Endometrial microvascular endothelial cells (primary cell): ENCODE measurements around the gene SYNJ2. TPM values are rescaled to one million over a fixed set of nuclear protein-coding genes. Genes with fewer than 3 reads are reported as not detected.

Experiments used
- in situ Hi-C: cut with HindIII; loops from 2 replicates; pipeline ENCODE4 v1.10.0; 2017; ENCODE audit warnings: low sequenced_read_pairs, low pct_unique_long_range_greater_than_20kb; ENCODE audit errors: inconsistent ontology term
- total RNA-seq: library from RNA; depleted of rRNA; stranded (reverse); fragments of >200 nt; gene quantifications from one replicate; pipeline ENCODE4 v1.2.3, GENCODE V29; 2015; ENCODE audit errors: inconsistent ontology term

Gene SYNJ2
- total RNA-seq, 1 donor from 2014 or later: 66.0 TPM

GRCh38 chr6:158078320-158078719, 96.7 kb downstream of the SYNJ2 start:
- in situ Hi-C loops: no loop called here

GRCh38 chr6:158080849-158081656, 99.4 kb downstream of the SYNJ2 start:
- in situ Hi-C loops: no loop called here

- in situ Hi-C loops: no loop called here
Measured at GRCh38 chr6:158081657-158081935, 99.9 kb downstream of the SYNJ2 start.

- in situ Hi-C loops: no loop called here
Measured at GRCh38 chr6:158083455-158084325, 102.0 kb downstream of the SYNJ2 start.

- in situ Hi-C loops: no loop called here
Measured at GRCh38 chr6:158085261-158086053, 103.8 kb downstream of the SYNJ2 start.

GRCh38 chr6:158086054-158086503, 104.4 kb downstream of the SYNJ2 start:
- in situ Hi-C loops: no loop called here

GRCh38 chr6:158086504-158087223, 105.0 kb downstream of the SYNJ2 start:
- in situ Hi-C loops: no loop called here

GRCh38 chr6:158087224-158087867, 105.7 kb downstream of the SYNJ2 start:
- in situ Hi-C loops: no loop called here

- in situ Hi-C loops: no loop called here
Measured at GRCh38 chr6:158092806-158093205, 111.1 kb downstream of the SYNJ2 start.

GRCh38 chr6:158095031-158095430, 113.4 kb downstream of the SYNJ2 start:
- in situ Hi-C loops: no loop called here

- in situ Hi-C loops: no loop called here
Measured at GRCh38 chr6:158095671-158096070, 114.0 kb downstream of the SYNJ2 start.

GRCh38 chr6:158103228-158103627, 121.6 kb downstream of the SYNJ2 start:
- in situ Hi-C loops: no loop called here

GRCh38 chr6:158104696-158105095, 123.0 kb downstream of the SYNJ2 start:
- in situ Hi-C loops: no loop called here

- in situ Hi-C loops: no loop called here
Measured at GRCh38 chr6:158109748-158110147, 128.1 kb downstream of the SYNJ2 start.

- in situ Hi-C loops: no loop called here
Measured at GRCh38 chr6:158110986-158111385, 129.3 kb downstream of the SYNJ2 start.

GRCh38 chr6:158111987-158112386, 130.3 kb downstream of the SYNJ2 start:
- in situ Hi-C loops: no loop called here

- in situ Hi-C loops: no loop called here
Measured at GRCh38 chr6:158113802-158114201, 132.1 kb downstream of the SYNJ2 start.

GRCh38 chr6:158115102-158115501, 133.4 kb downstream of the SYNJ2 start:
- in situ Hi-C loops: no loop called here
